Hepatocyte (in vitro differentiated cells): Measurements from ENCODE around the gene EEF1A2.

Experiments used
- EZH2 ChIP-seq: fragments of 200-600 bp; sonication (generic); IDR thresholded peaks from 2 replicates; pipeline ENCODE4 v1.6.1; 2016; ENCODE audit warnings: antibody characterized with exemption, mild to moderate bottlenecking, borderline replicate concordance
- EZH2phosphoT487 ChIP-seq: fragments of 200-600 bp; sonication (generic); IDR thresholded peaks from one replicate; pipeline ENCODE4 v1.6.1; 2018; ENCODE audit warnings: antibody characterized with exemption, mild to moderate bottlenecking, low read depth, moderate library complexity; ENCODE audit not compliant: unreplicated experiment, severe bottlenecking
- TF ChIP-seq, protein P1 (sequence below): fragments of 200-600 bp; sonication (generic); IDR thresholded peaks from 2 replicates; pipeline ENCODE4 v1.5.1; 2016; ENCODE audit warnings: antibody characterized with exemption, mild to moderate bottlenecking; ENCODE audit not compliant: poor library complexity

DNA sequence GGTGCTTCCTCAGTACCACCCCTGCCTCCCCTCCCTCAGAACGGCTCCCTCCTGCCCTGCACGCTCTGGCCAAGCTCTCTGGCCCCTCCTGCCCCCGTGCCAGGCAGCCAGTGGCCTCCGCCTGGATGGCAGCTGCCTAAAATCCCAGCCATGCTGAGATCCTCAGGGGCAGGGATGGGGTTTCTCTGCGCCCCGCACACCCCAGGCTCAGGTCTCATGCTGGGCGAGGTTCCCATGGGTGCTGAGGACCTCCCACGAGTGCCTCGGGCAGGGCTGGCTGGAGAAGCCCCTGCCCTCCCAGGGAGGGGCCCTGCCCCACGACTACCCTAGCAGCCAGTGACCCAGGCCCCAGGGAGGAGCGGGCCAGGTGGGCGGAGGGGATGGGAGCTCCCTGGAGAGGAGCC is 35.5 kb upstream of the EEF1A2 start:
- TF ChIP-seq EZH2 (no peak), EZH2phosphoT487 (no peak)
- TF ChIP-seq, protein P1, sequence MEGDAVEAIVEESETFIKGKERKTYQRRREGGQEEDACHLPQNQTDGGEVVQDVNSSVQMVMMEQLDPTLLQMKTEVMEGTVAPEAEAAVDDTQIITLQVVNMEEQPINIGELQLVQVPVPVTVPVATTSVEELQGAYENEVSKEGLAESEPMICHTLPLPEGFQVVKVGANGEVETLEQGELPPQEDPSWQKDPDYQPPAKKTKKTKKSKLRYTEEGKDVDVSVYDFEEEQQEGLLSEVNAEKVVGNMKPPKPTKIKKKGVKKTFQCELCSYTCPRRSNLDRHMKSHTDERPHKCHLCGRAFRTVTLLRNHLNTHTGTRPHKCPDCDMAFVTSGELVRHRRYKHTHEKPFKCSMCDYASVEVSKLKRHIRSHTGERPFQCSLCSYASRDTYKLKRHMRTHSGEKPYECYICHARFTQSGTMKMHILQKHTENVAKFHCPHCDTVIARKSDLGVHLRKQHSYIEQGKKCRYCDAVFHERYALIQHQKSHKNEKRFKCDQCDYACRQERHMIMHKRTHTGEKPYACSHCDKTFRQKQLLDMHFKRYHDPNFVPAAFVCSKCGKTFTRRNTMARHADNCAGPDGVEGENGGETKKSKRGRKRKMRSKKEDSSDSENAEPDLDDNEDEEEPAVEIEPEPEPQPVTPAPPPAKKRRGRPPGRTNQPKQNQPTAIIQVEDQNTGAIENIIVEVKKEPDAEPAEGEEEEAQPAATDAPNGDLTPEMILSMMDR = no peak
